ENCODE measurements around the gene OSTN. TPM values are rescaled to one million over a fixed set of nuclear protein-coding genes. Genes with fewer than 3 reads are reported as not detected.

OSTN gene
- total and polyA plus RNA-seq, 8 donors = 0.70 TPM; not detected in 7

GRCh38 chr3:191261304-191261638 is 62.2 kb downstream of the OSTN start:
- H3K4me3 ChIP-seq = no peak overlapping the region
- H3K4me1 ChIP-seq = no peaks in the 10 kb centered on the region
- H3K9me3 ChIP-seq = no peaks in the 10 kb centered on the region
- ATAC-seq (no peak), FAIRE-seq (no peak), DNase-seq (no peak)
- H3K27me3 ChIP-seq = no peaks in the 10 kb centered on the region
- H3K36me3 ChIP-seq = no peaks in the 10 kb centered on the region
- no peak overlapping the region for H3K27ac ChIP-seq
- intact Hi-C loops (cut with DNase I) = no loop called here
- TF ChIP-seq CTCF (IDR thresholded peaks at IDR 0.05) = no peak

- Histone ChIP-seq H3K27ac (no peak overlapping the region), H3K4me3 (no peak overlapping the region), H3K36me3 (no peaks in the 10 kb centered on the region), H3K4me1 (no peaks in the 10 kb centered on the region), H3K27me3 (no peaks in the 10 kb centered on the region), H3K9me3 (no peaks in the 10 kb centered on the region)
- no peak for TF ChIP-seq CTCF (IDR thresholded peaks at IDR 0.05)
- 38 to 53% methylated on average over 1 of the region's 1 CpG for WGBS, 2 donors
- FAIRE-seq (no peak), ATAC-seq (no peak), DNase-seq (no peak)
- intact Hi-C loops (cut with DNase I) = no loop called here
Measured at GRCh38 chr3:191262650-191263049, 63.6 kb downstream of the OSTN start.

GRCh38 chr3:191263365-191263764 is 64.3 kb downstream of the OSTN start:
- ATAC-seq (no peak), DNase-seq (no peak), FAIRE-seq (no peak)
- intact Hi-C loops (cut with DNase I) = no loop called here
- no peak for TF ChIP-seq CTCF (IDR thresholded peaks at IDR 0.05)
- Histone ChIP-seq H3K27me3 (no peaks in the 10 kb centered on the region), H3K36me3 (no peaks in the 10 kb centered on the region), H3K27ac (no peak overlapping the region), H3K4me3 (no peak overlapping the region), H3K9me3 (no peaks in the 10 kb centered on the region), H3K4me1 (no peaks in the 10 kb centered on the region)

- FAIRE-seq (peak; percentile 26), ATAC-seq (peak in 1 of 4 donors; percentile 16), DNase-seq (no peak)
- TF ChIP-seq CTCF (IDR thresholded peaks at IDR 0.05) = no peak
- 62 to 76% methylated on average over 3 of the region's 3 CpGs for WGBS, 2 donors
- no peaks in the 10 kb centered on the region for H3K4me1 ChIP-seq
- no peak overlapping the region for H3K27ac ChIP-seq
- H3K27me3 ChIP-seq = no peaks in the 10 kb centered on the region
- H3K9me3 ChIP-seq = no peaks in the 10 kb centered on the region
- intact Hi-C loops (cut with DNase I) = no loop called here
- H3K4me3 ChIP-seq = no peak overlapping the region
- H3K36me3 ChIP-seq = no peaks in the 10 kb centered on the region
Measured at GRCh38 chr3:191263850-191264249, 64.8 kb downstream of the OSTN start.

GRCh38 chr3:191268737-191269136 is 69.7 kb downstream of the OSTN start:
- Histone ChIP-seq H3K36me3 (no peaks in the 10 kb centered on the region), H3K9me3 (no peaks in the 10 kb centered on the region), H3K4me3 (no peak overlapping the region), H3K27ac (no peak overlapping the region), H3K4me1 (no peaks in the 10 kb centered on the region), H3K27me3 (no peaks in the 10 kb centered on the region)
- no peak for FAIRE-seq
- no peak for TF ChIP-seq CTCF (IDR thresholded peaks at IDR 0.05)
- ATAC-seq = no peak
- no peak for DNase-seq
- intact Hi-C loops (cut with DNase I) = no loop called here
